ENCODE measurements around the gene RERE.

DNA sequence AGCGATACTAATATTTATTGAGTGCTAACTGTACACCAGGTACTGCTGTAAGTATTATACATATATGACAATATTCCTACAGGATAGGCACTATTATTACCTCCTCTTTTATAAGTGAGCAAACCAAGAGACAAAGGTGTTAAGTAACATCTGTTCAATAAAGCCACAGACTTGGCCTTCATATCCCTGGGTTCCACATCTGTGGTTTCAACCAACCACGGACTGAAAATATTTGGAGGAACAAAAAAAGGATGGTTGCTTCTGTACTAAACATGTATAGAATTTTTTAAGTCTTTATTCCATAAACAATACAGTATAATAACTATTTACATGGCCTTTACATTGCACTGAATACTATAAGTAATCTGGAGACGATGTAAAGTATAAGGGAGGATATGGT is 95.1 kb downstream of the RERE start:
- no peak for TF ChIP-seq CTCF (IDR thresholded peaks at IDR 0.05)
- TF ChIP-seq EP300 (IDR thresholded peaks at IDR 0.05), result no peak
- no peak for TF ChIP-seq POLR2A (IDR thresholded peaks at IDR 0.05)
- TF ChIP-seq POLR2AphosphoS5 (IDR thresholded peaks at IDR 0.05), result no peak
